SK-N-SH (cell line): ENCODE measurements around the gene ZNF277. TPM values are rescaled to one million over a fixed set of nuclear protein-coding genes. Genes with fewer than 3 reads are reported as not detected.

Source experiments
- CTCF ChIA-PET: fragments of 300-600, 350-600 bp; formaldehyde crosslinking; extraction: SDS; loops from one replicate; lab custom pipeline; 2021; lab: Yijun Ruan, JAX
- POLR2A ChIA-PET: fragments of 350-600 bp; sonication (Branson Sonifier 250); formaldehyde crosslinking; extraction: SDS; loops from one replicate; lab custom pipeline; 2020; ENCODE audit warnings: antibody characterized with exemption, inconsistent platforms; lab: Yijun Ruan, JAX
- DNase-seq: peaks from one replicate; pipeline ENCODE4 v3.0.0; 2012
- H2AFZ ChIP-seq: fragments of 200-600 bp; sonication (generic); 2 replicates; pipeline ENCODE4 v1.8.1; 2016; ENCODE audit warnings: antibody characterized with exemption, mild to moderate bottlenecking, low read depth
- H3F3A ChIP-seq: fragments of 200-600 bp; sonication (generic); replicated peaks from 2 replicates; pipeline ENCODE3; 2016; ENCODE audit warnings: antibody characterized with exemption, mild to moderate bottlenecking; ENCODE audit not compliant: insufficient read depth
- H3K27ac ChIP-seq, 2 experiments: fragments of 200-500 bp in 1 of 2; fragments of 200-600 bp in 1 of 2; sonication (Bioruptor generic) in 1 of 2; sonication (generic), shearing (Covaris generic) in 1 of 2; 2 replicates each; pipeline versions ENCODE4 v1.5.1 to v1.6.1; 2014 to 2016; ENCODE audit warnings: low read depth in 2 of 2, inconsistent platforms in 1 of 2, low read length in 1 of 2, mild to moderate bottlenecking in 1 of 2, mixed read lengths in 1 of 2
- H3K27me3 ChIP-seq: fragments of 200-600 bp; sonication (generic), shearing (Covaris generic); 2 replicates; pipeline ENCODE4 v1.6.1; 2016; ENCODE audit warnings: mixed run types; ENCODE audit not compliant: insufficient read depth
- H3K36me3 ChIP-seq, 2 experiments: fragments of 200-500 bp in 1 of 2; fragments of 200-600 bp in 1 of 2; sonication (Bioruptor generic) in 1 of 2; sonication (generic) in 1 of 2; replicated peaks in 1 of 2; 2 replicates each; pipeline versions ENCODE3 to v1.5.1; 2014 to 2016; ENCODE audit warnings: low read length in 1 of 2, mild to moderate bottlenecking in 1 of 2; ENCODE audit not compliant: insufficient read depth in 2 of 2, control insufficient read depth in 1 of 2
- H3K4me1 ChIP-seq, 2 experiments: fragments of 200-500 bp in 1 of 2; fragments of 200-600 bp in 1 of 2; sonication (Bioruptor generic) in 1 of 2; sonication (generic), shearing (Covaris generic) in 1 of 2; 2 replicates each; pipeline versions ENCODE4 v1.5.1 to v1.6.1; 2014 to 2016; ENCODE audit warnings: low read depth in 1 of 2, low read length in 1 of 2, mixed run types in 1 of 2; ENCODE audit not compliant: insufficient read depth in 2 of 2, control insufficient read depth in 1 of 2
- H3K4me2 ChIP-seq: fragments of 200-600 bp; sonication (generic), shearing (Covaris generic); 2 replicates; pipeline ENCODE4 v1.6.1; 2017; ENCODE audit warnings: mixed run types
- H3K4me3 ChIP-seq, 2 experiments: fragments of 200-500 bp in 1 of 2; fragments of 200-600 bp in 1 of 2; sonication (Bioruptor generic) in 1 of 2; sonication (generic), shearing (Covaris generic) in 1 of 2; 2 replicates each; pipeline versions ENCODE4 v1.5.1 to v1.8.1; 2014 to 2016; ENCODE audit warnings: low read depth in 2 of 2, inconsistent platforms in 1 of 2, low read length in 1 of 2, mild to moderate bottlenecking in 1 of 2, mixed read lengths in 1 of 2, moderate library complexity in 1 of 2
- H3K79me2 ChIP-seq: fragments of 200-600 bp; sonication (generic); 2 replicates; pipeline ENCODE4 v1.8.1; 2017; ENCODE audit warnings: mild to moderate bottlenecking; ENCODE audit not compliant: insufficient read depth
- H3K9ac ChIP-seq: fragments of 200-600 bp; sonication (generic); 2 replicates; pipeline ENCODE4 v1.6.1; 2017; ENCODE audit warnings: mixed run types
- H3K9me2 ChIP-seq: fragments of 200-600 bp; sonication (generic); 2 replicates; pipeline ENCODE4 v1.6.1; 2017; ENCODE audit warnings: mixed run types
- H3K9me3 ChIP-seq: fragments of 200-600 bp; sonication (generic); 2 replicates; pipeline ENCODE4 v1.6.1; 2017; ENCODE audit warnings: mixed run types, mild to moderate bottlenecking, moderate library complexity
- H4K20me1 ChIP-seq: fragments of 200-600 bp; sonication (generic); 2 replicates; pipeline ENCODE4 v1.6.1; 2017; ENCODE audit warnings: mild to moderate bottlenecking, mixed run types; ENCODE audit not compliant: insufficient read depth
- CHD2 ChIP-seq: fragments of 150-350 bp; IDR thresholded peaks from 2 replicates; pipeline ENCODE4 v1.6.1; 2018; ENCODE audit warnings: low read length; ENCODE audit not compliant: partially characterized antibody
- ELF1 ChIP-seq: IDR thresholded peaks from 2 replicates; pipeline ENCODE4 v1.4.0; 2012
- GATA2 ChIP-seq: sonication (generic); formaldehyde crosslinking; IDR thresholded peaks from 2 replicates; pipeline ENCODE4 v1.5.0; 2020; ENCODE audit warnings: mild to moderate bottlenecking, missing genetic modification reagents
- JUND ChIP-seq: IDR thresholded peaks from 2 replicates; pipeline ENCODE4 v1.4.0; 2012
- MXI1 ChIP-seq: IDR thresholded peaks from 2 replicates; pipeline ENCODE4 v1.6.1; 2012; ENCODE audit warnings: mild to moderate bottlenecking, low read depth, low read length, improper control_type of control experiment
- NFIC ChIP-seq: IDR thresholded peaks from 2 replicates; pipeline ENCODE4 v1.4.0; 2012; ENCODE audit warnings: borderline replicate concordance
- NRF1 ChIP-seq: IDR thresholded peaks from 2 replicates; pipeline ENCODE4 v1.6.1; 2012; ENCODE audit warnings: low read depth, mild to moderate bottlenecking, low read length
- POLR2AphosphoS5 ChIP-seq: IDR thresholded peaks from 2 replicates; pipeline ENCODE4 v1.6.1; 2012; ENCODE audit warnings: low read depth, low read length
- SIN3A ChIP-seq: IDR thresholded peaks from 2 replicates; pipeline ENCODE4 v1.6.1; 2012; ENCODE audit warnings: low read depth, mild to moderate bottlenecking, low read length, moderate library complexity, borderline replicate concordance
- TAF1 ChIP-seq: IDR thresholded peaks from 2 replicates; pipeline ENCODE4 v1.6.1; 2012; ENCODE audit warnings: low read depth, mild to moderate bottlenecking, low read length, moderate library complexity, borderline replicate concordance
- YY1 ChIP-seq: IDR thresholded peaks from 2 replicates; pipeline ENCODE4 v1.4.0; 2012; ENCODE audit warnings: low read depth, mild to moderate bottlenecking
- WGBS: methylation state at CpG from one replicate; pipeline ENCODE4 v1.1.6; 2017; ENCODE audit warnings: low lambda C conversion rate; 5-methylcytosine and 5-hydroxymethylcytosine counted together
- polyA plus RNA-seq, 3 experiments: library from polyadenylated mRNA; depleted of rRNA; stranded (reverse); fragments of >200 nt; gene quantifications; 2 replicates each; pipeline ENCODE4 v1.2.3, GENCODE V29; 2012
- TF ChIP-seq, protein P1 (sequence below): fragments of 200-600 bp; sonication (generic); IDR thresholded peaks from 2 replicates; pipeline ENCODE4 v1.6.1; 2017; ENCODE audit warnings: antibody characterized with exemption, mild to moderate bottlenecking, moderate library complexity
- TF ChIP-seq, protein P2 (sequence below): IDR thresholded peaks from 2 replicates; pipeline ENCODE4 v1.4.0; 2012; ENCODE audit warnings: low read depth, borderline replicate concordance
- TF ChIP-seq, protein P3 (sequence below): fragments of 150-350 bp; IDR thresholded peaks from 2 replicates; pipeline ENCODE4 v1.6.1; 2017; ENCODE audit warnings: antibody characterized with exemption, low read length, low read depth, borderline replicate concordance
- TF ChIP-seq, protein P4 (sequence below): IDR thresholded peaks from 2 replicates; pipeline ENCODE4 v1.4.0; 2012; ENCODE audit warnings: low read depth

The ZNF277 gene
- polyA plus RNA-seq, 1 of the 3 experiments (the other 2 are of a cell fraction) = 11.5 TPM

DNA sequence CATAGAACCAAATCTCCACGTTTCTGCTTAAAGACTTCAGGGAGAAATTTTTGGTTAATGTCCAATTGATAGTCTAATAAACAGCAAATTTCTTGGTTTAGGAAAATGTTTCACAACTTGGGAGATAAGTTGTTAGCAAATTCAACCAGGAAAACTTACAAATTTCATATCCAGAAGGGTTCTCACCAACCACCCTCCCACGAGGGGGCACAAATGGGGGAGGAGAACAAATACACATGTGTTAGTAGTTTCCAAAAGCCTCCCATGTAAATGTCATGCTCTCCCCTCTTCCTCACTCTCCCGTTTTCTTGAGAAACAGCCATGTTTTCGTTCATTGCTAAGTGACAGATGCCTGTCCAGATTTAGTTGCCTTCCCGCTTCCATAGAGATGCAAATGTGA, 10.8 kb upstream of the ZNF277 start (continued):
- TF ChIP-seq, protein P1, sequence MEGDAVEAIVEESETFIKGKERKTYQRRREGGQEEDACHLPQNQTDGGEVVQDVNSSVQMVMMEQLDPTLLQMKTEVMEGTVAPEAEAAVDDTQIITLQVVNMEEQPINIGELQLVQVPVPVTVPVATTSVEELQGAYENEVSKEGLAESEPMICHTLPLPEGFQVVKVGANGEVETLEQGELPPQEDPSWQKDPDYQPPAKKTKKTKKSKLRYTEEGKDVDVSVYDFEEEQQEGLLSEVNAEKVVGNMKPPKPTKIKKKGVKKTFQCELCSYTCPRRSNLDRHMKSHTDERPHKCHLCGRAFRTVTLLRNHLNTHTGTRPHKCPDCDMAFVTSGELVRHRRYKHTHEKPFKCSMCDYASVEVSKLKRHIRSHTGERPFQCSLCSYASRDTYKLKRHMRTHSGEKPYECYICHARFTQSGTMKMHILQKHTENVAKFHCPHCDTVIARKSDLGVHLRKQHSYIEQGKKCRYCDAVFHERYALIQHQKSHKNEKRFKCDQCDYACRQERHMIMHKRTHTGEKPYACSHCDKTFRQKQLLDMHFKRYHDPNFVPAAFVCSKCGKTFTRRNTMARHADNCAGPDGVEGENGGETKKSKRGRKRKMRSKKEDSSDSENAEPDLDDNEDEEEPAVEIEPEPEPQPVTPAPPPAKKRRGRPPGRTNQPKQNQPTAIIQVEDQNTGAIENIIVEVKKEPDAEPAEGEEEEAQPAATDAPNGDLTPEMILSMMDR = no peak
- TF ChIP-seq JUND = no peak
- no peak for TF ChIP-seq TAF1

DNA sequence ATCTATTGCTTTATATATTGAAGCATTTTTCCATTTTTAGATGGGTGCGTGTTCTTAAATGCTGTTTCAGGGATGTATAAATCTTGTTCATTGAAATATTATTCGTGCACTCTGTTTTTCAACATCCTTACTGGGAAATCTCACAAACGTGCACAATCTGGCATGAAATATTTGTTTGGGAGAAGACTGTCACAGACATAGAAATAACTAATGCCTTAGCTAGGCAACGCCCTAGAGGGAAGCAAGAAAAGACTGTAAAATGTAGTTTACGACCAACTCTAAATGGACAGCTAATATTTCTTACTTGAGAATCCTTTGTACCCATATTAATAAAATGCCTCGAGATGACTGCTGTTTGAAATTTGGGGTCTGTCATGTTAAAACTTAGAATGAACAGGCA, 9.2 kb upstream of the ZNF277 start:
- WGBS = 94% methylated on average over 6 of the region's 6 CpGs
- no peak overlapping the region for H2AFZ ChIP-seq
- DNase-seq = no peak
- peaks cover 3% of the 10 kb centered on the region; the same call in 1 of the 2 replicates for H4K20me1 ChIP-seq
- no peaks in the 10 kb centered on the region for H3K9me3 ChIP-seq
- H3K79me2 ChIP-seq = no peaks in the 10 kb centered on the region
- H3K27me3 ChIP-seq = no peaks in the 10 kb centered on the region
- peaks cover 0 to 9% of the 10 kb centered on the region in 2 experiments; a peak in 1 of 4 replicates for H3K4me1 ChIP-seq
- peaks cover 9% of the 10 kb centered on the region for H3F3A ChIP-seq
- H3K27ac ChIP-seq = no peak overlapping the region
- no peak overlapping the region for H3K4me3 ChIP-seq
- H3K4me2 ChIP-seq = no peak overlapping the region
- no peak for TF ChIP-seq POLR2AphosphoS5
- no peak for TF ChIP-seq NRF1
- TF ChIP-seq, protein P2, sequence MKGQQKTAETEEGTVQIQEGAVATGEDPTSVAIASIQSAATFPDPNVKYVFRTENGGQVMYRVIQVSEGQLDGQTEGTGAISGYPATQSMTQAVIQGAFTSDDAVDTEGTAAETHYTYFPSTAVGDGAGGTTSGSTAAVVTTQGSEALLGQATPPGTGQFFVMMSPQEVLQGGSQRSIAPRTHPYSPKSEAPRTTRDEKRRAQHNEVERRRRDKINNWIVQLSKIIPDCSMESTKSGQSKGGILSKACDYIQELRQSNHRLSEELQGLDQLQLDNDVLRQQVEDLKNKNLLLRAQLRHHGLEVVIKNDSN = no peak
- TF ChIP-seq SIN3A = no peak
- no peak for TF ChIP-seq YY1
- no peak for TF ChIP-seq CHD2
- TF ChIP-seq JUND = no peak
- no peak for TF ChIP-seq TAF1
- TF ChIP-seq, protein P3, sequence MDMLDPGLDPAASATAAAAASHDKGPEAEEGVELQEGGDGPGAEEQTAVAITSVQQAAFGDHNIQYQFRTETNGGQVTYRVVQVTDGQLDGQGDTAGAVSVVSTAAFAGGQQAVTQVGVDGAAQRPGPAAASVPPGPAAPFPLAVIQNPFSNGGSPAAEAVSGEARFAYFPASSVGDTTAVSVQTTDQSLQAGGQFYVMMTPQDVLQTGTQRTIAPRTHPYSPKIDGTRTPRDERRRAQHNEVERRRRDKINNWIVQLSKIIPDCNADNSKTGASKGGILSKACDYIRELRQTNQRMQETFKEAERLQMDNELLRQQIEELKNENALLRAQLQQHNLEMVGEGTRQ = no peak
- TF ChIP-seq, protein P4, sequence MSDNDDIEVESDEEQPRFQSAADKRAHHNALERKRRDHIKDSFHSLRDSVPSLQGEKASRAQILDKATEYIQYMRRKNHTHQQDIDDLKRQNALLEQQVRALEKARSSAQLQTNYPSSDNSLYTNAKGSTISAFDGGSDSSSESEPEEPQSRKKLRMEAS = no peak
- no peak for TF ChIP-seq MXI1
- TF ChIP-seq GATA2 = no peak
- TF ChIP-seq NFIC = no peak
- no peak for TF ChIP-seq ELF1
- H3K9me2 ChIP-seq = no peaks in the 10 kb centered on the region
- ChIA-PET POLR2A (no interaction called here), CTCF (interaction anchor here (0.7 to 1.5 kb wide), 3 partner anchors 150 to 434 kb away, joined by 3 to 4 read pairs (median 4); no protein-coding TSS in a partner anchor)
- no peaks in the 10 kb centered on the region for H3K36me3 ChIP-seq
- H3K9ac ChIP-seq = no peak overlapping the region
